ENCODE data around the gene PIGC.

The PIGC gene

GRCh38 chr1:172397221-172397620 is 46.6 kb downstream of the PIGC start:
- no peak for DNase-seq

DNA sequence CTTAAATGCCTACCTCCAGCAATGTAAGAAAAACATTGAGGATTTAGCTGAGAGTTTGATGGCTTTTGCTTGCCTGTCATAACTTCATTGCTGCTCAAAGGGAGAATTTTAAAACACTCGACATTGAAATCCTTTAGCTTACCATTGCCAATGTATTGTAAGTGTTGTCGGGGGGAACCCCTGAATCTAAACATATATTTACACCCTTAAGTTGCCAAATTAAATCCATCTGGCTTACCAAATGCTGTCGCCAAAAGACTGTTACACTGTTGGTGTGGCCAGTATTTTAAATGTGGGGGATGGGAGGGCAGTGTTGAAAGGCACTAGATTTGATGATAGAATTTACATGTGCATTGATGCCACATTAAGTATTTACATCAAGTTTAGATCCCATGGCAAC is 48.3 kb downstream of the PIGC start:
- DNase-seq, result no peak

DNA sequence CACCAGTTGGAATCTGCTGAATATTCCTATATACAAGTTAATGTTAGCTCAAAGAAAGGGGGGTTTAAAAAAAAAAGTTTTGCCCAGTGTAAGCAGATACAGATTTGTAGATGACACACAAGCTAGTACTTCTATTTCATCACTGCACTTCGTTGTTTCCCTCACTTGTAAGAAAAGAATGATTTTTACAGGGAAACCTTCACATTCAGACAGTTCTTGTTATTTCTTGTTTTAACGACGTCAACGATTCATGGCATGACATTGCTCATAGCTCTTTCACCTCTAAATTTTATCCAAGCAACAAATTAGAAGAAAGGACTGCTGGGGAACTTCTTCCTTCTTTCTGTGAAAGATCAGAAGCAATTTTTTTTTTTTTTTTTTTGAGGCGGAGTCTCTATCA is 49.1 kb downstream of the PIGC start:
- no peak for DNase-seq

DNA sequence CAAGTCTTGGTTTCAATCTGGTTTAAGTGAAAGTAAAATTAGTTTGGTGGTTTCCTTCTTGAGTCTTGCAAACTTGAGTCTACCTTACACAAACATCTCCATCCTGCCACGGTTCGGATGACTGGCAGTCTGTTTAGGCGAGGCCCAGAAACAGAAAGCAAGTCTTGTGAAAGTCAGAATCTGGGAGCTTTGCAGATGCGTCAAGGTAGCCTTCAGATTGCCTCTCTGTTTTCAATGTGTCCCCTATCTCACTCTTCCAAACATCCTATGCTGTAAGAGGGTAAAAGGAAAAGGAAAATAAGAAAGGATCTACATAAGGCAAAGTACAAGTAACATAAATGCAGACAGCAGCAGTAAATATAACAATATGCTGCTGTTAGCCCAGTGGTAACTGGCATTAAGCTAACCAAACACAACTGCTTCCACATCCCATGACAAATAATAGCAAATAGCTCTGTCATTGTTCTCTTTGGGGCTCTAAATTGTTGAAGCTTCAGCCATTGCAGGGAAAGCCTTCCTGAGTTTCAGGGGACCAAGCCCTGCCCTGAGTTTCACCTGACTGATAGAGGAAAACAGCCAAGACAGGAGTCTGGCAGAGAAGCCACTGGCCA is 49.6 kb downstream of the PIGC start:
- DNase-seq, result no peak

DNA sequence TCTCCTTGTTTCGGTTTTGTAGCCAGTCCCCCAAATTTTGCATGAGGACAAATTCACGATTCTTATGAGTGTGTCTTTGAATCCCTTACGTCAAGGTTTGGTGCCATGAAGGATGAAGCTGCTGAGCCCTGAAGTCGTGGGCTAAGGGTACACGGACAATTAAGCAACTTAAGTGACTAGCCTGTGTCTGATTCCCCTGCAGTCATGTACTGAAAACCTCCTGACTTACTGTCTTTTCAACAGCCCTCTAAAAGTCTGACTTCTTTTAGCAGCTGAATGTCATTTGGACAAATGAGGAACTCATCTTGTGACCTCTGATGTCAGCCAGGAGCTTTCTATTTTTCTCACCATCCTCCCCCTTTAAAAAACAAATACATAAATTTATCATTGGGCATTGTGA is 50.5 kb downstream of the PIGC start:
- no peak for DNase-seq

DNA sequence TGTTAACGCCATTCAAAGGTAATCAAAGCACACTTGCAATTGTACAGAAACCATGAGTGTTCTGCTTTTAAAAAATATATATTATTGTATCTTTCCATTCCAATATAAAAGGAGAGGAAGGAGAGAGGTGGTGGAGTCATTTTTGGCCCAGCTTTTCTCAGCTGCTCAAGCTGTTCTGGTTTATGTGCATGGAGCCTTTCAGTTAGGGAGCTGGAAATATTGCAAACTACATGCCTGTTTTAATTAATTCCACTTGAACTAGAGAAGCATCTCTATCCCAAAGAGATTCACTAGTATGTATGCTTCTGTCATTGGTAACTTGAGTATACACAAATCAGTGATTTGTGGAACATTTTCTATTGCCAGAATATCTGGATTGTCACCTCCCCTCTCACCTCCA is 51.9 kb downstream of the PIGC start:
- DNase-seq, result no peak

Data from SHP77 treated with DMSO at 0.1 percent for 48 hours (cell line).